ENCODE results near the gene PLIN5.

PLIN5 gene

GRCh38 chr19:4523306-4524110, 11.5 kb downstream of the PLIN5 start:
- ChIA-PET POLR2A (interaction anchor here (1.0 kb wide), 1 partner anchor 52 kb away, joined by 5 read pairs; no protein-coding TSS in a partner anchor), CTCF (interaction anchor here (0.5 to 1.3 kb wide), 9 partner anchors 11 to 307 kb away, joined by 3 to 13 read pairs (median 4); partner anchors contain the start of gene PLIN5)
- DNase-seq (ENCODE audit: extremely low spot score) = peak; percentile 67
- TF ChIP-seq FOXK2 (IDR thresholded peaks at IDR 0.05) = no peak
- no peak for TF ChIP-seq L3MBTL2 (conservative IDR thresholded peaks at IDR 0.05)
- TF ChIP-seq SUZ12 (IDR thresholded peaks at IDR 0.05) = no peak
- TF ChIP-seq LEF1 (IDR thresholded peaks at IDR 0.05; ENCODE audit: borderline replicate concordance) = no peak
- TF ChIP-seq FOXM1 (IDR thresholded peaks at IDR 0.05; ENCODE audit: borderline replicate concordance) = no peak
- no peak for TF ChIP-seq PKNOX1 (IDR thresholded peaks at IDR 0.05)
- TF ChIP-seq CTBP1 (IDR thresholded peaks at IDR 0.05; ENCODE audit: borderline replicate concordance) = no peak
- no peak for TF ChIP-seq FOXA1 (IDR thresholded peaks at IDR 0.05)
- TF ChIP-seq ELF4 (IDR thresholded peaks at IDR 0.05) = no peak
- no peak for TF ChIP-seq ZNF384 (IDR thresholded peaks at IDR 0.05)
- TF ChIP-seq SP1 (IDR thresholded peaks at IDR 0.05) = no peak
- TF ChIP-seq TARDBP (IDR thresholded peaks at IDR 0.05) = no peak
- no peak for TF ChIP-seq NFRKB (IDR thresholded peaks at IDR 0.05)
- no peak for TF ChIP-seq ARNT (IDR thresholded peaks at IDR 0.05)
- no peak for TF ChIP-seq BHLHE40 (IDR thresholded peaks at IDR 0.05; ENCODE audit: borderline replicate concordance)
- TF ChIP-seq HDGF (IDR thresholded peaks at IDR 0.05; ENCODE audit: borderline replicate concordance) = no peak

- DNase-seq (ENCODE audit: extremely low spot score) = no peak
- CTCF ChIA-PET = interaction anchor here (0.5 to 1.3 kb wide), 8 partner anchors 12 to 308 kb away, joined by 3 to 13 read pairs (median 4); partner anchors contain the start of gene PLIN5
- TF ChIP-seq FOXM1 (IDR thresholded peaks at IDR 0.05; ENCODE audit: borderline replicate concordance) (no peak), BHLHE40 (IDR thresholded peaks at IDR 0.05; ENCODE audit: borderline replicate concordance) (no peak), FOXK2 (IDR thresholded peaks at IDR 0.05) (no peak), CTBP1 (IDR thresholded peaks at IDR 0.05; ENCODE audit: borderline replicate concordance) (no peak), SUZ12 (IDR thresholded peaks at IDR 0.05) (no peak), ARNT (IDR thresholded peaks at IDR 0.05) (no peak), ZNF384 (IDR thresholded peaks at IDR 0.05) (no peak), LEF1 (IDR thresholded peaks at IDR 0.05; ENCODE audit: borderline replicate concordance) (no peak), L3MBTL2 (conservative IDR thresholded peaks at IDR 0.05) (no peak)
- POLR2A ChIA-PET = interaction anchor here (1.0 kb wide), 1 partner anchor 51 kb away, joined by 5 read pairs; no protein-coding TSS in a partner anchor
Observed at GRCh38 chr19:4522291-4523002, 12.6 kb downstream of the PLIN5 start.

- CTCF ChIA-PET = interaction anchor here (1.2 kb wide), 1 partner anchor 14 kb away, joined by 3 read pairs; the partner anchor contains the start of gene PLIN5
- POLR2A ChIA-PET = no interaction called here
- no peak for DNase-seq (ENCODE audit: extremely low spot score)
- TF ChIP-seq ARNT (IDR thresholded peaks at IDR 0.05) (no peak), LEF1 (IDR thresholded peaks at IDR 0.05; ENCODE audit: borderline replicate concordance) (no peak), HDGF (IDR thresholded peaks at IDR 0.05; ENCODE audit: borderline replicate concordance) (no peak), SP1 (IDR thresholded peaks at IDR 0.05) (no peak), ELF4 (IDR thresholded peaks at IDR 0.05) (no peak), SUZ12 (IDR thresholded peaks at IDR 0.05) (no peak), TARDBP (IDR thresholded peaks at IDR 0.05) (no peak), FOXM1 (IDR thresholded peaks at IDR 0.05; ENCODE audit: borderline replicate concordance) (no peak), L3MBTL2 (conservative IDR thresholded peaks at IDR 0.05) (no peak)
Observed at GRCh38 chr19:4521888-4522242, 13.2 kb downstream of the PLIN5 start.

- ChIA-PET CTCF (interaction anchor here (1.2 kb wide), 1 partner anchor 14 kb away, joined by 3 read pairs; the partner anchor contains the start of gene PLIN5), POLR2A (no interaction called here)
- no peak for DNase-seq (ENCODE audit: extremely low spot score)
- TF ChIP-seq LEF1 (IDR thresholded peaks at IDR 0.05; ENCODE audit: borderline replicate concordance) (no peak), CTBP1 (IDR thresholded peaks at IDR 0.05; ENCODE audit: borderline replicate concordance) (no peak)
Observed at GRCh38 chr19:4521170-4521887, 13.7 kb downstream of the PLIN5 start.

GRCh38 chr19:4519521-4520277, 15.3 kb downstream of the PLIN5 start:
- DNase-seq (ENCODE audit: extremely low spot score) = no peak
- ChIA-PET POLR2A (no interaction called here), CTCF (no interaction called here)
- no peak for TF ChIP-seq CTBP1 (IDR thresholded peaks at IDR 0.05; ENCODE audit: borderline replicate concordance)
- no peak for TF ChIP-seq ZNF384 (IDR thresholded peaks at IDR 0.05)
- TF ChIP-seq ARNT (IDR thresholded peaks at IDR 0.05) = no peak
- TF ChIP-seq TARDBP (IDR thresholded peaks at IDR 0.05) = no peak
- TF ChIP-seq HDGF (IDR thresholded peaks at IDR 0.05; ENCODE audit: borderline replicate concordance) = no peak
- TF ChIP-seq FOXM1 (IDR thresholded peaks at IDR 0.05; ENCODE audit: borderline replicate concordance) = no peak
- no peak for TF ChIP-seq SP1 (IDR thresholded peaks at IDR 0.05)
- TF ChIP-seq FOXA1 (IDR thresholded peaks at IDR 0.05) = no peak
- TF ChIP-seq ELF4 (IDR thresholded peaks at IDR 0.05) = no peak
- TF ChIP-seq SUZ12 (IDR thresholded peaks at IDR 0.05) = no peak
- TF ChIP-seq BHLHE40 (IDR thresholded peaks at IDR 0.05; ENCODE audit: borderline replicate concordance) = no peak
- TF ChIP-seq L3MBTL2 (conservative IDR thresholded peaks at IDR 0.05) = no peak
- TF ChIP-seq LEF1 (IDR thresholded peaks at IDR 0.05; ENCODE audit: borderline replicate concordance) = no peak
- no peak for TF ChIP-seq FOXK2 (IDR thresholded peaks at IDR 0.05)
- no peak for TF ChIP-seq NFRKB (IDR thresholded peaks at IDR 0.05)
- TF ChIP-seq PKNOX1 (IDR thresholded peaks at IDR 0.05) = no peak

Measured in HEK293T (cell line).